Hematopoietic multipotent progenitor cell treated with erythropoietin and hydrocortisone succinate and interleukin-3 and kit ligand, for 17 days (in vitro differentiated cells): Measurements from ENCODE around the gene FAM89B.

ENCODE experiments used
- DNase-seq: peaks from one replicate; pipeline ENCODE4 v3.0.0-alpha.2; 2015; ENCODE audit warnings: low spot score

The FAM89B gene

GRCh38 chr11:65573391-65574079, 1.2 kb downstream of the FAM89B start:
- no peak for DNase-seq

DNA sequence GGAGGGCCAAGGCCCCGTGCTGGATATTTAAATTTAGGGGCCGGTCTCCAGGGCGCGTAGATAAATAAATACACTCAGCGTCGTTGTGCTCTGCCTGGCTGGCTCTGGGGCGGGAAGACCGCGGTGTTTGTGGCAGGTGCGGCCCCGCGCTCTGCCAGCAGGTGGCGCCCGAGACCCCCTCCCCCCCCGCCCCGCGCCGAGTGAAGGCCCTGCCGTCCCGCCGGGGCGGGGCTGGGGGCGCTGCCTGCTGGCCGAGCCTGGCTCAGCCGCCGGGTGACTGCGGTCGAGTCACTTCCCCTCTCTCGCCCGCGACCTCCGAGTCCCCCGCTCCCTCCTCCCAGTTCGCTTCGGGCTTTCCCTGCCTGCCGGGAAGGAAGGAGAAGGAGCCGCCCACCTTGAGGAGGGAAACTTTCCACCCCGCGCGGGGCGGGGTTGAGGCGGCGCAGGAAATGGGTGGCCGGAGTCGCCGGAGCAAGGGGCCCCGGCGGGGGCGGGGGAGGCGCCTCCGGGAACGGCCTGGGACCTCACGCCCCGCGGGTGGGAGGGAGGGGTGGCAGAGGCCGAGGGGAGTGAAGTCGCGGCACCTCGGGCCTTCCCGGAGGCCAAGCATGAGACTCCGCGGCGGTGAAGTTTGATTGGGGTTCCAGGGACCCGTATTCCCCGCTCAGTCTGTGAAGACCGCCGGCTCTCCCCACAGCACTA, 1.9 kb downstream of the FAM89B start:
- DNase-seq, result peak; percentile 90

GRCh38 chr11:65574811-65575567, 2.7 kb downstream of the FAM89B start:
- peak; percentile 88 for DNase-seq

DNA sequence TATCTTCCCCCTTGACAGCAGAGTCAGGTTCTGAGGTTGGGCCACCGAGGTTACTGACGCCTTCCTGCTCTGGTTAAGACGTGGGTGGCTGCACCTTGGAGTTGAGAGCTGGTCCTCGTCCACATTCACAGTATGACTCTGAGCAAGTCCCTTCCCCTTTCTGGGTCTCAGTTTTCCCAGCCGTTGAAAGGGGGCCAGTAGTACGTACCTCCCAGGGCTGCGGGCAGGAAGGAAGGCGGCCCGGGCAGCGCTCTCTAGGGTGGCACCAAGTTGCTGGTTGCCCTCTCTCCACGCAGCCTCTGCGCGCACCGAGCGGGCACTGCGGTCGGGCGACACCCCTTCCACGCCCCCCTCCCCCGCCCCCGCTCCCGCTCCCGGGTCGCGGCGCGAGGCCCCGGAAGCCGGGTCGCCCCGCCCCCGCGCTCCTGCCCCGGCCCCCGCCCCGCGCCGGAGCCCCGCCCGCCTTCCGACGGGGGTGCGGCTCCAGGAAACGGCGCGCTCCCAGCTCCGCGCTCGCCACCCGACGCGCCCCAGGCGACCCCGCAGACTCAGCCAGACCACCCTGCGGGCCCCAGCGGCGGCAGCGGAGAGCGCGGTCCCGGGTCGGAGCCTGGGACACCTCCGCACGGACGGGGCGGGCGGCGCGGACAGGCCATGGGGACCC, 3.4 kb downstream of the FAM89B start, which contains the start of gene EHBP1L1:
TSS of gene EHBP1L1 (plus strand) at position 486 of the 664 bp plus-strand sequence. CDS start 250 bp downstream, outside the sequence.
- DNase-seq, result peak; percentile 85

- DNase-seq, result no peak
Measured at GRCh38 chr11:65576232-65576866, 4.0 kb downstream of the FAM89B start.

DNA sequence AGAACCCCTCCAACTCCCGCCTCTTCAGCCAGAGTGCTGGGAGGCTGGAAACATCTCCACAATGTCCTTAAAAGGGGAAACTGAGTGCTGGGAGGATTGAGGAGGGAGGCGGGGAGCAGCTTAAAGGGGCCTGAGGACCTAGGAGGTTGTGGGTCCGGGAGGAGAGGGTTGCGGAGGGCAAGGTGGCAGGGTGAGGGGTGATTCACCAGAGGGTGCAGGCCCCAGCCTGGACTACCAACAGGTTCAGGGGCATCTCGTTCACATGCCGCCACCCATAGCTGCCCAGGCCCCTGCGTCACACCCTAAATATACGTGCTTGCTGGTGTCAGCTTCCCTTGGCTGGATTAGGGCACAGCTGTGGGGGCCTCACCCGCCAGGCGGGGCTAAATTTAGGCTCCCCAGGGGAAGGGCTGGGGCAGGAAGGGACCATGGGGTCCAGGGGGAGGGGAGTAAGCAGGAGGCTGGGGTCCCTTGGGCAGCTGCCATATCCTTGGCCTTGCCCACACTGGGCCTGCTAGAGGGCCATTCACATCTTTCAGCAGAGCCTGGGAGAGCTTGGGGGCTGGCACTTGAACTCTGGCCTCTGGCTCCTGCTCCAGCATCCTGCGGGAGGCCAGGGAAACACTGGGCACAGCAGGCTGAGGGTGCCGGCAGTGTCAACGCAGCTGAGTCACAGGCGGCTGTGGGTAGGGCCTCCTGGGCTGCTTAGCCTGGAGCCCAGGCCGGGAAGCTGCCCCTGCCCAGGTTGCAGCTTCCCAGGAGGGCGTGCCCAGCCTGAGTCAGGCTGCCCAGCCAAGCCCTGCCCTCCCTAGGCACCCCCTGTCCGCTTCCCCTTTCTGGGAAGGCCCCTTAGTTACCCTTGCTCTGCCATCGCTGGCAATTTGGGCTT, 4.8 kb downstream of the FAM89B start:
- DNase-seq, result peak; percentile 87

DNA sequence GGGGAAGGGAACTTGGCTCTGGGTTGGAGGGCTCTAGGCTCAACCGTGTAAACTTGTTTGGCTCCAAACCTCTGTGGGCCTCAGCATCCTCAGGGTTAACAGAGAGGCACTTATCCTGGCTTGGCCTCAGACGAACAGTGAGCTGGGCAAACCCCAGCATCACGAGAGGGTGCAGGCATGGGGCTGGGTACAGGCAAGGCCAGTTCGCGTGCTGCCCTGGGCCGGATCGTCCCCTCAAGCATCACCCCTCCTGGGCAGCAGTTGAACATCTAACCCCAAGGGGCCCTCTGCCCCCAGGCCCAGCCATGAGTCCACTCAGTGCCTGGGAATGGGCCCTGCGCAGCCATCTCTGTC, 5.4 kb downstream of the FAM89B start:
- DNase-seq, result no peak

DNA sequence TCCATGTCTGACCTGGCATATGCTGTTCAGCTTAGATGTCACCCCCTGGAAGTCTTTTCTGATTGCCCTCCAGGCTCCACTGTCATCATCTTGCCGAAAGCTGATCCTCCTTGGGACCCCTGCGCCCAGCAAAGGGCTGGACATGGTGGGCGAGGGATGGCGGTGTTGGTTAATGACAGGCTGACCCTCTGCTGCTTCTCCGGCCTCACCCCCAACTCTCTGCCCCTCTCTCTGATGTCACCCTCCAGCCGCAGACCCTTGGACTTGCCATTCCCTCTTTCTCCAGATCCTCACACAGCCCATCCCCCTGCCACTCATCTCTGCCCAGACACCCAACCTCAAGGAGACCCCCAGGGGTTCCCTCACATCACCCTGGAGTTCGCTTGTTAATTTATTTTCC, 5.8 kb downstream of the FAM89B start:
- no peak for DNase-seq

- peak; percentile 83 for DNase-seq
Measured at GRCh38 chr11:65578667-65579066, 6.3 kb downstream of the FAM89B start.

GRCh38 chr11:65579291-65579690, 7.0 kb downstream of the FAM89B start:
- no peak for DNase-seq

- DNase-seq, result no peak
Measured at GRCh38 chr11:65580031-65580692, 7.8 kb downstream of the FAM89B start.

DNA sequence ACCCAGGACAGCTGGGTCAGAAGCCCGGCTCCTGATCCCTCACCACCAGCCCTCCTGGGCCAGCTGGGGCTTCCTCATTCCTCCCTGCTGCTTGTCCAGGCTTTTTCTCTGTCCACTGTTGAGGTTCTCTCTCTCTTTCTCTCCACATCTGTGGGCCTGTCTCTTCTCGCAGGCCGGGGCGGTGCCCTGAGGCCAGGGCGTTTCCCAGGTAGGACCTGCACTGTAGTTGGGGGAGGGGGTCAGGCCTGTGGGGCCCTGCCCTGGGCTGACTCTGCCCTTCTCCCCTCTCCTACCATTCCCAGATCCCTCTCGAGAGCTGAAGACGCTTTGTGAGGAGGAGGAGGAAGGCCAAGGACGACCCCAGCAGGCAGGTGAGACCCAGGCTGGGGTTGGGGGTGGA, 8.4 kb downstream of the FAM89B start:
- no peak for DNase-seq

DNA sequence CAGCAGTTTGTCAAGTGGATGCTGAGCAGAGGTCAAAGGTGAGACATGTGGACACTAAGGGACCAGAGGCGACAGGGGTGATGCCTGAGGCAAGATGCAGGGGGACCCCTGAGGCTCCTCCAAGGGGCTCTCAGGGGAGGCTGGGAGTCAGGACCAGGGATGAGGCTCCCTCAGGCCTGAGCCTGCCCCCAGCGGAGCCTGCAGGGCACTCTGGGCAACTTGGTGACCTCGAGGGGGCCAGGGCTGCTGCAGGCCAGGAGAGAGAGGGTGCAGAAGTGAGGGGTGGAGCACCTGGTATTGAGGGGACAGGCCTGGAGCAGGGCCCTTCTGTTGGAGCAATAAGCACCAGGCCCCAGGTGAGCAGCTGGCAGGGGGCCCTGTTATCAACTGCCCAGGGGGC, 9.6 kb downstream of the FAM89B start:
- no peak for DNase-seq

DNA sequence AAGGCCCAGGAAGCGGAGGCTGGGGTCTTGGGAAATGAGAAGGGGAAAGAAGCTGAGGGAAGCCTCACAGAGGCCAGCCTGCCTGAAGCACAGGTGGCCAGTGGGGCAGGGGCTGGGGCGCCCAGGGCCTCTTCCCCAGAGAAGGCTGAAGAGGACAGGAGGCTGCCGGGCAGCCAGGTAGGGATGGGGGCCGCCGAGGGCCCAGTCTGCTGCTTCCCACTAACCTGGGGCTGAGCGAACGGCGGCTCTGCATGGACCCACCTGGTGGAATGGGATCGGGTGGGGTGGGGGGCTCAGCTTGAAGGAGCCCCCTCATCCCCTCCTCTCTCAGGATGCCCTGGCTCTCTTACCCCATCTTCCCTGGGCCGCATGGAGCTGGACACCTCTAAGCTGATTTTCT, 11.3 kb downstream of the FAM89B start:
- DNase-seq, result no peak

- DNase-seq, result no peak
Measured at GRCh38 chr11:65584106-65584505, 11.8 kb downstream of the FAM89B start.

GRCh38 chr11:65584723-65585171, 12.4 kb downstream of the FAM89B start:
- DNase-seq, result no peak

DNA sequence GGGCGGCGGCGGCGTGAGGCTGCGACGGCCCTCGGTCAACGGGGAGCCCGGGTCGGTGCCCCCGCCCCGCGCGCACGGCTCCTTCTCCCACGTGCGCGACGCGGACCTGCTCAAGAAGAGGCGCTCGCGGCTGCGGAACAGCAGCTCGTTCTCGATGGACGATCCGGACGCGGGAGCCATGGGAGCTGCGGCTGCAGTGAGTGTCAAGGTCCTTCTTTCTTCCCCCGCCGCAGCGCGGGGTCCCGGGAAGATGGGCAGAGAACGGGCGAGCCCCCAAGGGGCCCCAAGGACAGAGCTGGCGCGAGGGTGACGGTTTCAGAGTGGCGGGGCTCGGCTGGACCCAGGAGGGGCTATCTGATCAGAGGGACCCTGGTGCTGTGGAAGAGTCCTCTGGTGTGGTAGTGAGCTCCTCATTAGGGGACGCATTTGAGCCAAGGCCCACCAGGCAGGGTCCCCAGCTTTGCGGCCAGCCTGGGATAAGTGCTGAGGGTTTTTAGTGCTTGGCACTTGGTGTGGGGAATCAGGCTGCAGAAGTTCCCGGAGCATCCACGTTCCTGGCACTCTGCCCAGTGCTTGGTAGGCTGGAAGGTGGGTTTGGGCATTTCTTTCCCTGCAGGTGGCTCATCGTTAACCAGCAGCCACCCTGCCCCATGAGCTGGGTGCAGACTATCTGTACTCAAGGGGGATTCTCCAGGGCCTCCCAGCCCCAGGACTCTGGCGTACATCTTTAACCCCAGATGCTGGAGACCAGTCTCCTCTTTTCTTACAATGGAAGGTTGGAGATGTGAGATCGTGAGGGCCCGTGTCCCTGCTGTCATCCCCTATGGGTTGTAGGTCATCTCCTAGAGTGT, 13.3 kb downstream of the FAM89B start:
- DNase-seq, result no peak

DNA sequence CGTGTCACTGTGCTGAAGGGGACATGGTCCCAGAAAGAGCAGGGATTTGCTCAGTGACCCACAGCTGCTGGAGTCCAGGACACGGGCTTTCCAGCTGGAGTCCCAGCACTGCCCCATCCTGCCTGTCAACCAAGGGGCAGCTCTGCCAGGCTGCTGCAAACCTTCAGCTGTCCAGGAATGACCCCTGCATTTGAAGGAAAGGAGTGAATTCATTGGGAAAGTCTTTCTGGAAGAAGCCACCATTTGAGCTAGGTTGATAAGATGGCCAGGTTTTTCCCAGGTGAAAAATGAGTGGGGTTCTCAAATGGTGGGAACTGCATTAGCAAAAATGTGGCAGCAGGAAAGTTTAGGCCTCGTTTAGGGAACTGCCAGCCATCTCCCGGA, 13.9 kb downstream of the FAM89B start:
- DNase-seq, result no peak

- no peak for DNase-seq
Measured at GRCh38 chr11:65586676-65587075, 14.3 kb downstream of the FAM89B start.
